Right forelimb (tissue), 1 donor: ENCODE data around the gene CST8.

Experiments
- DNase-seq: peaks from one replicate; pipeline ENCODE4 v3.0.0-alpha.2; 2018

CST8 gene

DNA sequence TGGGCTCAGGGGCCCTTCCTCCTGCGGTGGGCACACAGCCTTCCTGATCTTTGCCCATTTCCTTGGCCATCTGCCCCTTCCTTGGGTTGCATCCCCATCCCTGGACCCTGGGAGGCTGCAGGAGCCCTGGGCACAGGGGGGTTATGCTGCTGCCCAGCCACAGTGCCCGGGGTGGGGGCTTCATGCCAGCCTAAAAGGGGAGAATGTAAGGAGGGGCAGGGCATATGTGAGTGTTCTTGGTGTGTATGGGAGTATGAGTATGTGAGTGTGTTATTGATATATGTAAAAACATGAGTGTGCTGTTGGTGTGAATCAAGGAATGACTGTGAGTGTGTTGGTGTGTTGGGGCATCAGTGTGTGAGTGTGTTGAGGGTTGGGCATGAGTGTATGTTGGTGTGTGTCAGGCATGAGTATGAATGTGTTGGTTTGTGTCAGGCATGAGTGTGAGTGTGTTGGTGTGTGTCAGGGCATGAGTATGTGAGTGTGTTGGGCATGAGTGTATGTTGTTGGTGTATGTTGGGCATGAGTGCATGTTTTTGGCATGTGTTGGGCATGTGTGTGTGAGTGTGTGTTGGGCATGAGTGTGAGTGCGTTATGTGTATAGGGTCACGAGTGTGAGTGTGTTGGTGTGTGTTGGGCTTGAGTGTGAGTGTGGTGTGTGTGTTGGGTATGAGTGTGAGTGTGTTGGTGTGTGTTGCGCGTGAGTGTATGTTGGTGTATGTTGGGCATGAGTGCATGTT, 14.7 kb upstream of the CST8 start:
- no peak for DNase-seq

DNA sequence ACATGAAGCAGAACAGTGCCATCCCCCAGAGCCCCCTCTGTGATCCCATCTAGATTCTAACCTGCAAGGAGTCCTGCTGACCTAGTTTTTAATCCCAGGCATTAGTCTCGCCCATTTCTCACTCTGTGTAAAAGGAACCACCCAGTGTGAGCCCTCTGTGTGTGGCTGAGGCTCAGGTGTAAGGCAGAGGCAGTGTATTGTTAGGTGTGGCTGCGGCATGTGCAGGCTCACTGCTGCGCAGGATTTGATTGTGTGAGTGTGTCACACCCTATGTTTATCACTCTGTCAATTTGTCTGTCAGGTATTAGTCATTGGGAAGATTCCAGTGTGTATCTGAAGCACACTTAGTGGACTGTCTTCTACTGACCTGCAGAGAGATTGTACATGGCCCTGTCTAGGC, 13.7 kb upstream of the CST8 start:
- DNase-seq, result no peak

DNA sequence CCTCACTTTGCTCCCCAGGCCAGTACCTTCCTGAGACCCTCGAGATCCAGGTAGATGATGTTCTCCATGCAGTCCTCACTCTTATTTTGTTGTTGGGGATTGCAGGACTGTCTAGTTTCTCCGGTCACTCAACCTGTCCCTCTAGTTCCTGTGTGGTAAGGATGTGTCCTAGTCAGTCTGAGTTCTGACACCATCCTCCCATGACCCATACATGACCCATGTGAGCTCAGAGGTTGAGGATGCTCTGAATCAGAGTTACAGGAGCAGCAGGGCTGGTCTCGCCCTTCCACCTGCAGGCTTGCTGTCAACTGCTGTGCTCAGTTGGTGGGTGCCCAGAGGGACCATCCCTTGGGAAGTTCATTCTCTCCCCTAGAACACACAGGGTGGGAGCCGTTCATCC, 11.9 kb upstream of the CST8 start:
- DNase-seq, result no peak

DNA sequence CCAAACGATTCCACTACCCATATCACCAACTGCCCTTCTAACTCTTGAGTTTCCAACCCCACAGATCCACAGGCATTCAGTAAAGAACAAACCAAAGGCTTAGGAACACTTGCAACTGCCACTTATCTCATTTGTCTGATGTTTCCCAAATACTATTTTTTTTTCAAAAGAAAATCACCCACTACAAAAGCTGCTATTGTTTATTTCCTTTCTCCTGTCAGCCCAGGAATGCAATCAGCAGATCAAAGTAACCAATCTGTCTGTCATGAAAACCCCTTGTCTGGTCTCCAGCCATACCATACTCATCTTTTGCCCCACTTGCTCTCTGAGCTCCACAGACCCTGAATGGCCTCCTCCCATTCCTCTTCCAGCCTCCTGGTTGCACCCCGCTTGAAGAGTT, 8.8 kb upstream of the CST8 start:
- DNase-seq, result no peak

DNA sequence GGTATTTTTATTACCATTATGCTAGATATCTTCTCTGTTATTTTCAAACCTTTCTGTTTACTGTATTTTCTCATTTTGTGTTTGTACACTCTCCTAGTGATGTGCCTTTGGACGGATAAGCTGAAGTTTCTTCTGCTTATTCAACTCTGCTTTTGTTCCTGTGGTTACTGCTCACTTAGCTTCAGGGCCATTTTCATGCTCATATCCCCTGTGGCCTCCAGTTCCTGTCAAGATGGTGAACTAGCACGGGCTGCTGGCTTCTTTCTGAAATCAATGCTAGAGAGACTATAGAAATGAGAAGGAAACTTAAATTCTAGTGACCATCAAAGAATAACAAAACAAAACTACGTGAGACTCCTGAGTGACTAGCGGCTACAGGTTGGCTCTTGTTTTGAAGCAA, 6.8 kb upstream of the CST8 start:
- no peak for DNase-seq

DNA sequence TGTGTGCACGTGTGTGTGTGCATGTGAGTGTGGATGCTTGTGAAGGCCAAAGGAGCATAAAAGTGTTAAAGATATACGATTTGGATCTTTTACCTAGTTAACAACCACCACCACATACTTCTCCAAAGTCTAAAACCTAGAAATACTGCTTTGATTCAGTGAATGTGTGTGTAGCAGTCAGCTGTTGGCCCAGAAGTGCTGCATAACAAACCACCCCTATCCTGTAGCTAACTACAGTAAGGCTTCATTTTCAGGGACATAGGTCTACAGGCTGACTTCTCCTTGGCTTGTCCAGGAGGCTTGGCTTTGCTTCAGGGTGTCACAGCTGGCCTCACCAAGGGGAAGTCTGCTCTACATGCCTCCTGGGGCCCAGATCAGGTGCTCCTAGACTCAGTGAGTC, 2.4 kb upstream of the CST8 start:
- no peak for DNase-seq

DNA sequence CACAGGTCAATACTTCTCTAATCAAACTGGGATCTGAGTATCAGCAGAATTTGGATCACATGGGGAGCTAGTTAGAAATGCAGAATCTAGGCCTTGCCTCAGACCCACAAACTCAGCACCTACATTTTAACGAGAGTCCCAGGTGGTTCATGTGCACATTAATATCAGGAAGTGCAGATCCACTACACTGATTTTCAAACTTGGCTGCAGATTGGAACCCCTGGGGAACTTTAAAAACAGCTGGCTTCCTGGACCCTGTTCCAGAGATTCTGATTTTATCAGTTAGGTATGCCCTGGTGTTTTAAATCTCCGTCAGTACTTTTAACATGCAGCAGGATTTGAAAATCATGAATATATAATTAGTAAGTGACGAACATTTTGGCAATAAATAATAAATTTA, 1.9 kb upstream of the CST8 start:
- DNase-seq, result no peak

DNA sequence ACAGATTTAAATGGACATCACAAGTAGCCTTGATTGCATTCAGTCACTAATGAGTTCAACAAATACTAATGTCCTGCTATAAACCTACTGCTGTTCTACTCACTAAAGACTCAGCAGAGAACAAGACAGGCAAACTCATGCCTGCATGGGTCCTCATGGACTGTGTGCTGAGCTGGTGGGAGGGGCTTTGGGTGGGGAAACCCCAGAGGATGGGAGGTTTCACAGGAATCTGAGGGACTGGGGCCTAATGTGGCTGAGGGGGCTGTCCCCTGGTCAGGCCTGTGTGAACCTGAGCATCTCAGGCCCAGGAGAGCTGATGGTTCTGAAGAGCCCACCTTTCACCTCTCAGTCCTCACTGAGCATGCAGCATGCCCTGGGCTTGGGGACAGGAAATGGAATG, 1.4 kb downstream of the CST8 start:
- DNase-seq, result no peak

DNA sequence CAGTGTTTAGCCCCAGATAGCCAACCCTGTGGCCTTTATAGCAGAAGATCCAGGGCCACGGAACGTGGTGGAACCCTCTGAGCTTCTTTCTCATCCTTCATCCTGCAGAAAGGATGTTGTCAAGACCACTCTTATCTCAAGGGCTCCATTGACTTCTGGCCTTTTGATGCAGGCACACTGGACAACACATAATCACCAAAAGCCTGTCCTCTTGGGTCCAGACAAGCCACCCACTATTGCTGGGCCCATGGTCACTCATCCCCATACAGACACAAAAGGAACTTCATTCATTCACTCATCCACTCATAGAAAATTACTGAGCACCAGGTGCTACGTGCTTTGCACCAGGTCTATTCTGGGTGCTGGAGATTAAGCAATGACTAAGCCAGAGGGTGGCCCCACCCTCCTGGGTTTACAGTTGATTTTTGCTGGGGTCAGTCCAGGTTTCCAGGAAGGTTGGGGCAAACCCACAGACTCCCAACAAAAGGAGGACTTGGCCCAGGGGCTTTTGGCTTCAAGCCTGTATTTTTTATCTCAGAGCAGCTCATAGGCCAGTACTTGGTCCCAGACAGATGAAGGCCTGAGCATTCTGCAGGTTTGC, 2.4 kb downstream of the CST8 start:
- no peak for DNase-seq

DNA sequence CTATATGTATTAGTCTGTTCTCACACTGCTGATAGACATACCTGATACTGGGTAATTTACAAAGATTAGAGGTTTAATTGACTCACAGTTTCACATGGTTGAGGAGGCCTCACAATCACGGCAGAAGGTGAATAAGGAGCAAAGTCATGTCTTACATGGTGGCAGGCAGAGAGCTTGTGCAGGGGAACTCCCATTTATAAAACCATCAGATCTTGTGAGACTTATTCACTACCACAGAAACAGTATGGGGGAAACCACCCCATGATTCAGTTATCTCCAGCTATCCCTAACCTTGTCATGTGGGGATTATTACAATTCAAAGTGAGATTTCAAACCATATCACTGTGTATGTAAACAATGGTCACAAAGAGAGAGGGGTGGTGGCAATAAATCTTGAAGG, 6.6 kb downstream of the CST8 start:
- DNase-seq, result no peak

DNA sequence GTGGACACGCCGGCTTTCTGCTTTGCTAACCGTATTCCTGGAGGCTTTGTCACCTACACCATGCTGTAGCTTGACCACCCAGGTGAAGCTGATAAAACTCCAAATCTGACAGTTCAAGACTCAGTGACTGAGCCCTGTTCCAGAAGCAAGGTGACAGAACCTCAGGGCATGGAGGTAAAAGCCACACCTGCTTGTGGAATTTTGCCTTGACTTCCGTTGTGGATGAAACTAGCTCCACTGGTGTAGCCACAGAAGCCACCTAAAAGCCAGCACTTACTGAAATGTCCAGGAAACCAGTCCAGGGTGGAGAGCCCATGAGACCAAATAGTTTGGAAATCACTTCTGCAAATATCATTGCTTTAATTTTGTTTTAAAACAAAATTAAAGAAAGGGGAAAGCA, 11.0 kb downstream of the CST8 start:
- DNase-seq, result no peak

DNA sequence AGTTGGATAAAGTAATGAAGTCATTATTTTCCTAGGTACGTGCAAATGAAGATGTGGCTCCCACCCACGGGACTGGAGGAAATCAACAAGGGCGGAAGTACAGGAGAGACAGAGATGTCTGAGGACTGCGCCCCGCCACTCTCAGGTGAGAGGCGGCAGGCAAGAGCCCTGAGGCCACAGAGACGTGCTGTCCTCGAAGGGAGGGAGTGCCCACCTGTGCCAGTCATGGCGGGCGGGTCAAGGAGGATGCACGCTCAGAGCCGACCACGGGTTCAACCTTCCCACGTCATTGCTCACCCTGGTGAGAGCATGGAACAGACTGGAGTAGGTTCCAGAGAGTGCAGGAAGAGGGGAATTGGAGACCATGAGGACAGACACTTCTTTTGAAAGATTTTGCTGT, 12.7 kb downstream of the CST8 start:
- DNase-seq, result no peak

DNA sequence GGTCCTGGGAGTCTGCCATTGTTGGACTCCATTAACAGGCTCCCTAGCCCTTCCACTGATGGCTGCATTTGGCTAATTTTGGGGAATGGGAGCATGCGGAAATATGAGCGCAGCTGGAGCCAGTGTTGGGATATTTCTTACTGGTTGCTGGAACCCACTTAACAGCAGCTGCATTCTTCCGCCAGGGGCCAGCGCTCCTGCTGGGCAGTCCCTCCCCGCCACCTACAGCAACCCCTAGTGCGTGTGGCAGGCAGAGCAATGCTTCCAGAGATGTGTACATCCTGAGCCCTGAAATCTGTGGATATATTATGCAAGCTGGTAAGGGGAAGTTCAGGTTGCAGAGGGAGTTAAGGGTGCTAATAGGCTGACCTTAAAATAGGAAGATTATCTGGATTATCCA, 16.4 kb downstream of the CST8 start:
- DNase-seq, result no peak

DNA sequence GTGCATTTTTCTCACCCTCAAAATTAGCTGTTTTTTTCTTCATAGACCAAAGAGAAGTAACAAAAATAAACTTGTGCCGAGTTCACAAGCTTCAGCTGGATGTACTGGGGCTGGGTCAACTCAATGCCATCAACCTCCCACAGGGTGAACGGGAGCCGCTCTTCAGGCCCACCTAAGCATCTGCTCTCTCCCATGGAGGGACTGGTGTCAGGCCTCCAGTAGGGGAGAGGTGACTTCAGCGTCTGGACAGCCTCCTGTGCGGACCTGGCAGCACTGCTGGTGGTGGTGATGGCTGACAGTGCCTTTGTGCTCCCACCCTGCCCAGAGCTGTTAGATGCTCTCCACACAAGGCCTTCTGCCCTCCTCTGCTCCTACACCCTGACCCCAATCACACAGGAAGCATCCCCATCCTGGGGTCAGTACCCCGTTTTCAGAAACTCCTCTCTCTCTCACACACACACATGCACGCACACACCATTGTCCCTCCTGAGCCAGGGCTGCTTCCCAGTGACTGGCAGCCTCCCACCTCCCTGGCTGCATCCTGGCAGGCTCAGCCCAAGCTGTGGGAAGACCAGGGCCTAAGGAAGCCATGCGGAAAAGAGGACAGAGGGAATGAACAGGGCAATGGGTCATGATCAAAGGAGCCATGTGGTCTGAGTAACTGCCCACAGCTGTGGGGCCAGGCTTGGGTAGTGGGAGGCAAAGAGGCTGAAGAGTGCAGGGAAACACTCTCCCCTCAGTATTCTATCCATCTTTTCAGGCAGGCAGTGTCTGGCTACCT, 17.7 kb downstream of the CST8 start:
- DNase-seq, result no peak

DNA sequence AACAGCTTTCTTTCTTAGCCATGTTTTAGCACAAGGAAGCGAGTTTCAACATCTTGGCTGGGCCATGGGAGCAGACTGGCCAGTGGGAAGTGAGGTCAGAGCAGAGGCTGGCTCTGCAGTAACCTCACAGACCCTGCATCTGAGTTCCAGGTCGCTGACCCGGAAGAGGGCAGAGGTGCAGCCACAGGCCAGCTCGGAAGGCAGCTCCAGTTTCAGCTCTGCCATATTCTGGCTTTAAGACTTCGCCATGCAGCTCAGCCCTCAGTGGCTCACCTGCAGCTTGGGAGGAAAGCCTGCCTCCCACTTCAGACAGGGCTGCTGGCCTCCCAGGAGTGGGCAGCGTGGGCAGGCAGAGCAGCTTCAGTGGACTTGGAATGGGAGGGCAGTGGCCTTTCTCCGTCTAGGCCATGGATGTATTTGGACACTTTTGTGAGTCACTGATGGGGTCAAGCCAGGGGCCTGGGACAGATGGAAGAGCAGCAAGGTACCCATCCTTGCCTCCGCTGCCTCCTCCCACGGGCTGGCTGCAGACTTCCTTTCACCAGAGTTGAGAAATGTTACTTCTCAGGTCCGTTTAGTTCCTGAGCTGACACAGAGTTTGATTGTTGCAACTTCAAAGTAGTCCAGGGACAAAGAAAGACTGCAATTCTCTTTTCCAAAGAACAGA, 18.5 kb downstream of the CST8 start:
- DNase-seq, result no peak

DNA sequence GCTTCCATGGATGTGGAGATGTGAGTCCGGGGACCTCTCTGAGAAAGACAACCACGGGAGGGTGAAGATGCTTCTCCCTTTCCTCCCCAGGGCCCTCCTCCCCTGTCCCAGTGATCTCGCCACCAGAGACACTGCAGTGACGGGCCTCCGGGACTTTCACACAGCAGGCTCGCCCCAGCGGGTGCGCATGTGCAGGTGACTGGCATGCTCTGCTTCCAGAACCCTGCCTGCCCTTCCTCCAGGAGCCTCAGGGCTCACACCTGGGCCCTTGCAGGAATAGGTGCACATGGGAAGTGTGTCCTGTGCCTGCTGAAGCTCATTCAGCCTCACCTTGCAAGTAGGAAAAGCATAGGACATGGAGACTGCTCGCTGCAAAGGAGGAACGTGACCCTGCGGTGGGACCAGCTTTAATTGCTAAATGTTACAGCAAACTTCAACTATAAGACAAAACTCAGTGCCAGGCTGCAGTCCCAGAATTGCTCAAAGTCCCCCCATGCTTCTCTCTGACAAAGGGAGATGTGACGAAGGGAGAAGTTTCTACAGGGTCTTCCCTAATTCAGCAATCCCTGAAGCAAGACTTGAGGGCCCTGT, 19.2 kb downstream of the CST8 start:
- no peak for DNase-seq

DNA sequence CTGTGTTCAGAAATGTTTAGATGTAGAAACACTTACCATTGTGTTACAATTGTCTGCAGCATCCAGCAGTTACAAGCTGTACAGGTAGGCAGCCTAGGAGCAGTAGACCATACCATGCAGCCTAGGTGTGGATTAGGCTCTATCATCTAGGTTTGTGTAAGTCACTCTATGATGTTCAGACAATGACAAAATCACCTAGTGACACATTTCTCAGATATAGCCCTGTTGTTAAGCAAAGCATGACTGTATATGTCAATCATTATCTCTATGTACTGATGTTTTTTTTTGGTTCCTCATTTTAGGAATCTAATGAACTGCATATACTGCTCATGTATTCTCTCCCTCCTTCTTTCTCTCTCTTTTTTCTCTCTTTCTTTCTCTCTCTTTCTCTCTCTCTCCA, 22.2 kb downstream of the CST8 start:
- DNase-seq, result no peak

DNA sequence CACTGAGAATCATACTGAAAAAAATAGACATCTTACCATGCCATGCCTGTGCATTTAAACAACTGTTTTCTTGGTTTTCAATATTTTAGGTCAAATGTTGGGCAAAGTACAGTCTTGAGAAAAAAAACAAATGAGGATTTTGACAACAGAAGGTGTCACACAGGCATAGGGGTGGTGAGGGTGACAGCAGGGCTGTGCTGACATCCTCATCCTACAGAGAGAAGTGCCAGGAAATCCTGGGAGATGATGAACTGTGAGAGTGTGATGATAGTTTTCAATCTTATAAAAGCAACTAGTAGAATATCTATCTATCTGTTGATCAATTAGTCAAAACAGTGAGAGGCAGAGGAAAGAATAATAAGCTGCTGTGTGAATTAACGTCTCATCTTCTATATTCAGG, 23.9 kb downstream of the CST8 start:
- no peak for DNase-seq

DNA sequence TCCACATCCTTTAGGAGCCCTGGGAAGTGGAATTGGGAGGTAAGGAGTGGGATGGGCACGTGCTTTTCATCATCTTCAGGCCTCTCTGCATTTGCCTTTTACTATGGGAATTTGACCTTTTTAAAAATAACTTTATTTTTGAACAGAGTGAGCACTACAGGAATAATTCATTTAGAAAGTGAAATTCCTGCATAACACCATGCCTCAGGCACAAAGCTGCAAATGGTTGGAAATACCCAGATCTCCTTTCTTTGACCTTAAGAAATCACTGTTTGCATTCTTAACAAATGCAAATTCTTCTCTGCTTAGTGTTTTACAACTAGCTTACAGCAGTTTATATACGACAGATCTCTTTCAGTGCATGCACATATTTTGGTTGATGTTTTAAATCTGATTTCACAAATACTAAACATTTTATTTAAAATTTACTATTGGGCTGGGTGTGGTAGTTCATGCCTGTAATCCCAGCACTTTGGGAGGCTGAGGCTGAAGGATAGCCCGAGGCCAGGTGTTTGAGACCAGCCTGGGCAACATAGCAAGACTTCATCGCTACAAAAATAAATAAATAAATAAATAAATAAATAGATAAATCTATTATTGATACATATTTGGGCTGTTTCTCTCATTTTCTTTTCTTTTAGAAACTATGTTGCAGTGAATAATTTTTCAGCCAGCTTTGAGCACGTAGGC, 24.5 kb downstream of the CST8 start:
- no peak for DNase-seq

DNA sequence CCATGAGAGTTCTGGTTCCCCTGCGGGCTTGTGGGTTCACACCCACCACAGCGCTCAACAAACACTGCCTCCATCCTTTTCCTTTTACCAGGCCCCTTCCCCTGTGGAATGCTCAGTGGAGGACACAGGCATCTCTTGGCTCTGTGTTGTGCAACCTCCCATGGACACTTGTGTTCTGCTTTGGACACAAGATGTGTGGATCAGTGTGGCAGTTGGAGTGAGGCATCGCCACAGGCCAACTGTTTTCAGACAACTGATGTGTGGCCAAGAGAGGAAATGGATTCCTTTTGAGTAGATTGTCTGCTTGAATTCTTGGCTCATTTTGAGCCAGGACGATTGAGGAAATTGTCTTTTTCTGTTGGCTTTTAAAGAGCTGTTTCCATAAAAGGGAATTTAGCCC, 26.8 kb downstream of the CST8 start:
- no peak for DNase-seq

DNA sequence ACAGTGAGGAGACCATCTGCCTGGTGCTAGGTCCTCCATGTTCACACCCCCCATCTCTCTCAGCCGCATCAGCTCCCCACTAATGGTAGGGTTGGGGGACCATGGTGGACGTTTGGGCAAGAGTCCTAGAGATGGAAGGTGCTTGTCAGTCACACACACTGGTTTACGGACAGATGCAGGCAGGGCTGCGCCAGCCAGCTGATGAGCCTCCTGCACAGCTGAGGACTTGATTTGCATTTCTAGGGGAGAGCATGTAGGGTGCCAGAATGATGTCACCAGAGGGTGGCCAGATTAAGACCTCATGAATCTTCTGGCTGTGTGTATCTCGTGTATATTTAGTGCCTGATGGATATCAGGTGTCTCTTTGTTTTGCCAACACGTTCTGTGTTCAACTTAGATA, 28.6 kb downstream of the CST8 start:
- no peak for DNase-seq

DNA sequence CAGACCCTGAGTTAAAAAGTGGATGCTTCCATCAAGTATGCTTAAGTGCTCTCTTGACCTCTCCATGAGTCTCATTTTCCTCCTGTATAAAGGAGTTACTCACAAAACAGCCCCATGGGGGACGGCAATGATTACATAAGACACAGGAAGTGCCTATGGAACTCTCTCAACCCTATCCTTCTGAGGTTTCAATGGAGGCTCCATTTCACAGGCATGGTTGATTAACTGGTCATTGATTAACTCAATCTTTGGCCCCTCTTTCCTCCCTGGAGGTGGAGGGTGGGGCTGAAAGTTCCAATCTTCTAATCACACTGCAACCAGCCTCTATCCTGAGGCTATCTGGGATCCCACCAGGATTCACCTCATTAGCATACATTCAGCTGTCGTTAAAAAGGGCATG, 29.3 kb downstream of the CST8 start:
- DNase-seq, result no peak

DNA sequence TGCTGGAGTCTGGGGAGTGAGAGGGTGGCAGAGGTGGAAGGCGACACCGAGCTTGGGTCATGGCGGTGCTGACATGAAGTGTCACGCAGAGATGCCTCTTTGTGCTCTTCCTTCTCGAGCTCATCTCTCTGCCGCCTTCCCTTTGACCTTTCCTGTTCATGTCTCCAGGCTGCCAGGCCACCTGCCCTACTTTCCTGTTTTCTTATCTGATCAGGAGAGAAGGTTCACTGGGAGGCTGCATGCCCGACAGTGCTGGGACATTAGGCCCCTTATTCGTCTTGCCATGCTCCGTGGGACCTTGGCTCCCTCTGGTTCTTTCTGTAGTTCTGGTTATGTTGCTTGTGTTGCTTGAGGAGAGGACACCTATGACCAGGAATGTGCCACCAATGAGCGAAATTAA, 33.2 kb downstream of the CST8 start:
- no peak for DNase-seq
